Measurements from ENCODE around the gene GRXCR2. TPM values are rescaled to one million over a fixed set of nuclear protein-coding genes. Genes with fewer than 3 reads are reported as not detected.

GRXCR2 gene
- total and polyA plus RNA-seq, 2 of the 13 experiments (the other 11 are each of a cell fraction or from before 2014, with no cell fraction given): not detected

DNA sequence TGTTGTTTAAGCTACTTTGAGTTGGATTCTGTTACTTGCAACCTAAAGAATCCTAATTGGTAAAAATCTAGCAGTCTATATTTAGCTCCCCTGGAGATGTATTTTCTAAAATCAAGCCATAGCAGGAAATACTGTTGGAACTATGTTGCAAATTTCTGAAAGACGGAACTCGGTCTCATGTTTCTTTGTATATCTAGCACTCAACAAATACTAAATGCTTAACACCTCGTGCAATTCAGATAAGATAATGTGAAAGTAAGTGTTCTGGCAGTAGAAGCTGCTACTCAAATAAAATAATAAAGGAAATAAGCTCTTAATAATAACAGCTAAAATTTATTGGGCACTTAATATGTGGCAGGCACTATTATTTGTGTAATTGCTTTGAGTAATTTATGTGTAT is 26.7 kb downstream of the GRXCR2 start:
- Histone ChIP-seq H3K9me3 (ENCODE audit: low read length) (no peaks in the 10 kb centered on the region), H3K4me1 (ENCODE audit: insufficient read depth, low read length) (no peaks in the 10 kb centered on the region), H2AFZ (ENCODE audit: low read length) (no peak overlapping the region), H3K4me2 (ENCODE audit: low read depth, low read length) (no peak overlapping the region), H3K9ac (ENCODE audit: insufficient read depth, low read depth, low read length) (no peak overlapping the region), H3K27me3 (ENCODE audit: control insufficient read depth in 1 of 2, insufficient read depth in 2 of 2, low read length in 2 of 2) (0 out of 5 replicates have a peak, but pooled peaks cover 0 to 2% of the 10 kb centered on the region in 2 experiments), H3K79me2 (ENCODE audit: insufficient read depth, low read length) (no peaks in the 10 kb centered on the region), H4K20me1 (ENCODE audit: insufficient read depth, low read length) (no peaks in the 10 kb centered on the region), H3K4me3 (replicated peaks in 1 of 3; ENCODE audit: insufficient read depth in 1 of 3, low read depth in 2 of 3, low read length in 3 of 3) (no peak overlapping the region), H3K36me3 (replicated peaks in 1 of 2; ENCODE audit: control insufficient read depth in 1 of 2, insufficient read depth in 2 of 2, low read length in 2 of 2) (no peaks in the 10 kb centered on the region), H3K27ac (ENCODE audit: extremely low read length, insufficient read depth, low read length) (no peak overlapping the region)
- no TSS peak for BruUV-seq (replicated peaks)
- ChIA-PET POLR2A (no interaction called here), CTCF (ENCODE audit: low intra/inter-chr PET ratio, low total read pairs) (no interaction called here)
- WGBS (ENCODE audit: low lambda C conversion rate): 15% methylated on average over 3 of the region's 3 CpGs
- FAIRE-seq (no peak), DNase-seq (ENCODE audit: low spot score) (no peak), ATAC-seq (no peak)
- in situ Hi-C loops (cut with HindIII; ENCODE audit: extremely low pct_ligation_motif_present, low pct_unique_long_range_greater_than_20kb) (no loop called here), intact Hi-C loops (cut with micrococcal nuclease; ENCODE audit: unreplicated experiment) (no loop called here)
- TF ChIP-seq ZNF546 (CRISPR knock-in tag; conservative IDR thresholded peaks at IDR 0.05) (no peak), HOXD1 (CRISPR knock-in tag; IDR thresholded peaks at IDR 0.05) (no peak), RAD21 (CRISPR knock-in tag; IDR thresholded peaks at IDR 0.05) (no peak), HNF4A (CRISPR knock-in tag; IDR thresholded peaks at IDR 0.05) (no peak), EZH2 (conservative IDR thresholded peaks at IDR 0.05; ENCODE audit: low read depth, low read length) (no peak), SRSF4 (IDR thresholded peaks at IDR 0.05; ENCODE audit: low read depth, low read length, poor library complexity, severe bottlenecking) (no peak), ATM (IDR thresholded peaks at IDR 0.05; ENCODE audit: borderline replicate concordance) (no peak), STAG1 (CRISPR knock-in tag; IDR thresholded peaks at IDR 0.05) (no peak)

DNA sequence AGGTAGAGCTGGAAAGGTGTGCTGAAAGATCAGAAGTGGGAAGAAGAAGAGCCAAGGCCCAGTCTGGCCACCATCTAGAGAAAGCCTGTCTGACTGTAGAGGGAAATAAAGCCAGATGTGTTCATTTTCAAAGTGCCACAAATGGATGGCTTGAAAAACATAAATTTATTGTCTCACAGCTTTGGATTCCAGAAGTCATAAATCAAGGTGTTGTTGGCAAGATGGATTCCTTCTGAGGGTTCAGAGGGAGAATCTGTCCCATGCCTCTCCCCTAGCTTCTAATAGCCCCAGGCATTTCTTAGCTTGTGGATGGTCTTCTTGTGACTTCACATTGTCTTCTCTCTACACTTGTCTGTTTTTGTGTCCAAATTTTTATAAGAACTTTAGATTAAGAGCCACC is 31.5 kb downstream of the GRXCR2 start:
- FAIRE-seq: no peak

More for the DNA sequence above, 31.5 kb downstream of the GRXCR2 start:
- H3K36me3 ChIP-seq (replicated peaks in 1 of 2; ENCODE audit: control insufficient read depth in 1 of 2, insufficient read depth in 2 of 2, low read length in 2 of 2): no peaks in the 10 kb centered on the region
- H3K4me1 ChIP-seq (ENCODE audit: insufficient read depth, low read length): peaks cover 13% of the 10 kb centered on the region
- TF ChIP-seq, protein P1, sequence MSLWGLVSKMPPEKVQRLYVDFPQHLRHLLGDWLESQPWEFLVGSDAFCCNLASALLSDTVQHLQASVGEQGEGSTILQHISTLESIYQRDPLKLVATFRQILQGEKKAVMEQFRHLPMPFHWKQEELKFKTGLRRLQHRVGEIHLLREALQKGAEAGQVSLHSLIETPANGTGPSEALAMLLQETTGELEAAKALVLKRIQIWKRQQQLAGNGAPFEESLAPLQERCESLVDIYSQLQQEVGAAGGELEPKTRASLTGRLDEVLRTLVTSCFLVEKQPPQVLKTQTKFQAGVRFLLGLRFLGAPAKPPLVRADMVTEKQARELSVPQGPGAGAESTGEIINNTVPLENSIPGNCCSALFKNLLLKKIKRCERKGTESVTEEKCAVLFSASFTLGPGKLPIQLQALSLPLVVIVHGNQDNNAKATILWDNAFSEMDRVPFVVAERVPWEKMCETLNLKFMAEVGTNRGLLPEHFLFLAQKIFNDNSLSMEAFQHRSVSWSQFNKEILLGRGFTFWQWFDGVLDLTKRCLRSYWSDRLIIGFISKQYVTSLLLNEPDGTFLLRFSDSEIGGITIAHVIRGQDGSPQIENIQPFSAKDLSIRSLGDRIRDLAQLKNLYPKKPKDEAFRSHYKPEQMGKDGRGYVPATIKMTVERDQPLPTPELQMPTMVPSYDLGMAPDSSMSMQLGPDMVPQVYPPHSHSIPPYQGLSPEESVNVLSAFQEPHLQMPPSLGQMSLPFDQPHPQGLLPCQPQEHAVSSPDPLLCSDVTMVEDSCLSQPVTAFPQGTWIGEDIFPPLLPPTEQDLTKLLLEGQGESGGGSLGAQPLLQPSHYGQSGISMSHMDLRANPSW (CRISPR knock-in tag; IDR thresholded peaks at IDR 0.05; ENCODE audit: borderline replicate concordance): no peak
- POLR2A ChIA-PET: no interaction called here
- no peak overlapping the region for H3K4me2 ChIP-seq (ENCODE audit: low read depth, low read length)
- no peaks in the 10 kb centered on the region for H4K20me1 ChIP-seq (ENCODE audit: insufficient read depth, low read length)
- H2AFZ ChIP-seq (ENCODE audit: low read length): peak overlapping the region; percentile 11
- no peaks in the 10 kb centered on the region for H3K27me3 ChIP-seq (ENCODE audit: control insufficient read depth in 1 of 2, insufficient read depth in 2 of 2, low read length in 2 of 2)
- H3K27ac ChIP-seq (ENCODE audit: extremely low read length, insufficient read depth, low read length): no peak overlapping the region
- CTCF ChIA-PET (ENCODE audit: low intra/inter-chr PET ratio, low total read pairs): no interaction called here
- H3K79me2 ChIP-seq (ENCODE audit: insufficient read depth, low read length): no peaks in the 10 kb centered on the region
- intact Hi-C loops (cut with micrococcal nuclease; ENCODE audit: unreplicated experiment) (no loop called here), in situ Hi-C loops (cut with HindIII; ENCODE audit: extremely low pct_ligation_motif_present, low pct_unique_long_range_greater_than_20kb) (no loop called here)
- H3K9me3 ChIP-seq (ENCODE audit: low read length): no peaks in the 10 kb centered on the region
- no TSS peak for BruUV-seq (replicated peaks)
- DNase-seq (ENCODE audit: low spot score): no peak
- no peak for ATAC-seq
- H3K4me3 ChIP-seq (replicated peaks in 1 of 3; ENCODE audit: insufficient read depth in 1 of 3, low read depth in 2 of 3, low read length in 3 of 3): no peak overlapping the region
- no peak overlapping the region for H3K9ac ChIP-seq (ENCODE audit: insufficient read depth, low read depth, low read length)
